HepG2 (cell line): ENCODE results near the gene MAN1A1. TPM values are rescaled to one million over a fixed set of nuclear protein-coding genes. Genes with fewer than 3 reads are reported as not detected.

Source experiments
- ATAC-seq: fragments of 200-7000 bp; cut with Tn5 transposase; 3 replicates; pipeline ENCODE4 v1.9.1; 2020; ENCODE audit warnings: mild to moderate bottlenecking, moderate library complexity
- BruUV-seq: library from RNA; stranded (reverse); fragments of 400-500 nt; replicated peaks from 2 replicates; lab custom pipeline; 2021; lab: Mats Ljungman, UMichigan
- CTCF ChIA-PET: fragments of 300-600 bp; formaldehyde crosslinking; extraction: SDS; loops from one replicate; lab custom pipeline; 2021; ENCODE audit warnings: low total read pairs, inconsistent platforms, low intra/inter-chr PET ratio; lab: Yijun Ruan, JAX
- POLR2A ChIA-PET: fragments of 350-600 bp; sonication (Branson Sonifier 250); formaldehyde crosslinking; loops from one replicate; lab custom pipeline; 2020; ENCODE audit warnings: antibody characterized with exemption, inconsistent platforms; lab: Yijun Ruan, JAX
- DNase-seq: peaks from one replicate; pipeline ENCODE4 v3.0.0-alpha.2; 2015; ENCODE audit warnings: low spot score
- FAIRE-seq: peaks from 3 replicates; lab custom pipeline; 2011; peaks lifted over from hg19 to GRCh38; lab: Jason Lieb, UNC
- H2AFZ ChIP-seq: one replicate; pipeline ENCODE4 v1.6.1; 2011; ENCODE audit warnings: low read length, inconsistent platforms
- H3K27ac ChIP-seq: fragments of 300-600 bp; 3 replicates; pipeline ENCODE4 v1.8.0; 2011; ENCODE audit warnings: mixed run types, mild to moderate bottlenecking, mixed read lengths, low read length, inconsistent platforms; ENCODE audit not compliant: insufficient read depth; ENCODE audit errors: extremely low read length
- H3K27me3 ChIP-seq, 2 experiments: fragments of 200-600 bp in 1 of 2; 2 replicates in 1 of 2; 3 replicates in 1 of 2; pipeline versions ENCODE4 v1.6.0 to v1.8.0; 2011; ENCODE audit warnings: low read length in 2 of 2, mild to moderate bottlenecking in 2 of 2, moderate library complexity in 2 of 2, inconsistent platforms in 1 of 2; ENCODE audit not compliant: insufficient read depth in 2 of 2, control insufficient read depth in 1 of 2
- H3K36me3 ChIP-seq, 2 experiments: fragments of 200-600 bp in 1 of 2; replicated peaks in 1 of 2; 2 replicates in 1 of 2; 3 replicates in 1 of 2; pipeline versions ENCODE4 v1.5.1 to v1.8.0; 2011; ENCODE audit warnings: low read length in 2 of 2, inconsistent platforms in 1 of 2; ENCODE audit not compliant: insufficient read depth in 2 of 2, control insufficient read depth in 1 of 2
- H3K4me1 ChIP-seq: 2 replicates; pipeline ENCODE4 v1.5.1; 2012; ENCODE audit warnings: low read length, inconsistent platforms; ENCODE audit not compliant: insufficient read depth
- H3K4me2 ChIP-seq: 2 replicates; pipeline ENCODE4 v1.6.0; 2011; ENCODE audit warnings: low read depth, low read length, inconsistent platforms
- H3K4me3 ChIP-seq, 3 experiments: fragments of 200-600 bp in 1 of 3; sonication (generic), shearing (Covaris generic) in 1 of 3; replicated peaks in 1 of 3; 2 replicates each; pipeline ENCODE4 v1.5.1; 2011 to 2016; ENCODE audit warnings: low read length in 3 of 3, inconsistent platforms in 2 of 3, low read depth in 2 of 3, mild to moderate bottlenecking in 2 of 3, control low read depth in 1 of 3, mixed read lengths in 1 of 3; ENCODE audit not compliant: insufficient read depth in 1 of 3
- H3K79me2 ChIP-seq: one replicate; pipeline ENCODE4 v1.6.1; 2011; ENCODE audit warnings: low read length, inconsistent platforms; ENCODE audit not compliant: insufficient read depth
- H3K9ac ChIP-seq: 2 replicates; pipeline ENCODE4 v1.6.0; 2011; ENCODE audit warnings: mild to moderate bottlenecking, low read depth, low read length, inconsistent platforms; ENCODE audit not compliant: insufficient read depth
- H3K9me3 ChIP-seq: 2 replicates; pipeline ENCODE4 v1.5.1; 2012; ENCODE audit warnings: mild to moderate bottlenecking, low read length
- H4K20me1 ChIP-seq: 2 replicates; pipeline ENCODE4 v1.6.0; 2011; ENCODE audit warnings: inconsistent platforms, mild to moderate bottlenecking, low read length, moderate library complexity; ENCODE audit not compliant: insufficient read depth
- AGO2 ChIP-seq: fragments of 200-400 bp; formaldehyde crosslinking; optimal IDR thresholded peaks from 2 replicates; pipeline ENCODE3; 2017; ENCODE audit warnings: mild to moderate bottlenecking, low read depth, low read length, moderate library complexity
- CENPBD1 ChIP-seq: sonication (generic); formaldehyde crosslinking; IDR thresholded peaks from 2 replicates; pipeline ENCODE4 v1.8.0; 2022; ENCODE audit warnings: missing genetic modification reagents, low read depth, mild to moderate bottlenecking, borderline replicate concordance
- GRHL1 ChIP-seq: sonication (generic); formaldehyde crosslinking; conservative IDR thresholded peaks from 2 replicates; pipeline ENCODE4 v1.8.0; 2022; ENCODE audit warnings: missing genetic modification reagents
- MEIS1 ChIP-seq: sonication (generic); formaldehyde crosslinking; IDR thresholded peaks from 2 replicates; pipeline ENCODE4 v1.9.0; 2021; ENCODE audit warnings: mild to moderate bottlenecking, missing genetic modification reagents, moderate library complexity, borderline replicate concordance
- MLX ChIP-seq: IDR thresholded peaks from 2 replicates; pipeline ENCODE4 v1.6.1; 2016
- NR2F6 ChIP-seq, 2 experiments: IDR thresholded peaks; 2 replicates each; pipeline ENCODE4 v1.6.1; 2016; ENCODE audit warnings: antibody characterized with exemption in 1 of 2, mild to moderate bottlenecking in 1 of 2
- POLR2AphosphoS5 ChIP-seq: IDR thresholded peaks from 2 replicates; pipeline ENCODE4 v1.6.1; 2012; ENCODE audit warnings: low read depth, low read length
- POLR2G ChIP-seq: fragments of 200-400 bp; formaldehyde crosslinking; IDR thresholded peaks from 2 replicates; pipeline ENCODE4 v1.6.1; 2018; ENCODE audit warnings: mild to moderate bottlenecking, low read depth, low read length, moderate library complexity
- RBFOX2 ChIP-seq: fragments of 200-400 bp; formaldehyde crosslinking; IDR thresholded peaks from 2 replicates; pipeline ENCODE4 v1.6.1; 2017; ENCODE audit warnings: low read depth, mild to moderate bottlenecking, low read length
- RBM22 ChIP-seq: fragments of 200-400 bp; formaldehyde crosslinking; optimal IDR thresholded peaks from 2 replicates; pipeline ENCODE3; 2017; ENCODE audit warnings: mild to moderate bottlenecking, low read length, moderate library complexity
- SATB2 ChIP-seq: sonication (generic); formaldehyde crosslinking; IDR thresholded peaks from 2 replicates; pipeline ENCODE4 v1.5.0; 2020; ENCODE audit warnings: missing genetic modification reagents
- ZBTB7A ChIP-seq: sonication (generic); formaldehyde crosslinking; IDR thresholded peaks from 2 replicates; pipeline ENCODE4 v1.8.0; 2022; ENCODE audit warnings: mild to moderate bottlenecking, missing genetic modification reagents
- ZFP36L2 ChIP-seq: sonication (generic); formaldehyde crosslinking; IDR thresholded peaks from 2 replicates; pipeline ENCODE4 v1.4.0; 2020; ENCODE audit warnings: missing genetic modification reagents
- ZNF33B ChIP-seq: sonication (generic); formaldehyde crosslinking; IDR thresholded peaks from 2 replicates; pipeline ENCODE4 v1.5.1; 2020; ENCODE audit warnings: mild to moderate bottlenecking, missing genetic modification reagents
- ZSCAN22 ChIP-seq: sonication (generic); formaldehyde crosslinking; IDR thresholded peaks from 2 replicates; pipeline ENCODE4 v1.4.0; 2020; ENCODE audit warnings: mild to moderate bottlenecking, missing genetic modification reagents
- ZSCAN25 ChIP-seq: sonication (generic); formaldehyde crosslinking; IDR thresholded peaks from 2 replicates; pipeline ENCODE4 v1.8.0; 2022; ENCODE audit warnings: mild to moderate bottlenecking, missing genetic modification reagents
- WGBS: methylation state at CpG from one replicate; pipeline ENCODE4 v1.1.6; 2017; ENCODE audit warnings: low lambda C conversion rate; 5-methylcytosine and 5-hydroxymethylcytosine counted together
- in situ Hi-C: cut with HindIII; loops from 2 replicates; pipeline ENCODE4 v1.10.0; 2017; ENCODE audit warnings: low pct_unique_long_range_greater_than_20kb; ENCODE audit not compliant: extremely low pct_ligation_motif_present
- intact Hi-C: fragments of 100-400 bp; cut with micrococcal nuclease; formaldehyde crosslinking; loops from one replicate; pipeline ENCODE4 v1.10.0; 2022; ENCODE audit not compliant: unreplicated experiment
- polyA plus RNA-seq, 8 experiments: library from polyadenylated mRNA; depleted of rRNA in 3 of 8; stranded (reverse) in 7 of 8; unstranded in 1 of 8; fragments of >200 nt; fragmentation: Illumina TruSeq in 4 of 8; extraction: Trizol in 4 of 8; gene quantifications; 2 replicates each; pipeline versions ENCODE4 v1.2.1 to v1.2.3, GENCODE V29; 2011 to 2016; ENCODE audit warnings: low read depth in 4 of 8, missing spikeins in 1 of 8, mixed read lengths in 1 of 8; ENCODE audit not compliant: insufficient read depth in 1 of 8
- total RNA-seq, 5 experiments: library from RNA; depleted of rRNA; stranded (reverse); fragments of >200 nt; fragmentation: Illumina TruSeq; extraction: Trizol; gene quantifications; 2 replicates each; pipeline ENCODE4 v1.2.3, GENCODE V29; 2016; ENCODE audit warnings: low read depth in 1 of 5

MAN1A1 gene
- total and polyA plus RNA-seq, 2 of the 13 experiments (the other 11 are each of a cell fraction or from before 2014, with no cell fraction given) = 156 to 236 TPM

GRCh38 chr6:119343167-119343566 is 6.4 kb downstream of the MAN1A1 start:
- intact Hi-C loops = no loop called here
- POLR2A ChIA-PET = no interaction called here
- 83% methylated on average over 4 of the region's 4 CpGs for WGBS

GRCh38 chr6:119342430-119342829 is 7.1 kb downstream of the MAN1A1 start:
- ChIA-PET CTCF (interaction anchor here (1.5 kb wide), 1 partner anchor 194 kb away, joined by 3 read pairs; no protein-coding TSS in a partner anchor), POLR2A (no interaction called here)
- no peak for FAIRE-seq
- Histone ChIP-seq H3K36me3 (peaks cover 6 to 65% of the 10 kb centered on the region in 2 experiments; a peak in 4 of 5 replicates), H4K20me1 (peaks cover 100% of the 10 kb centered on the region), H3K4me1 (peaks cover 81% of the 10 kb centered on the region), H3K9ac (no peak overlapping the region; the same call in 1 of the 2 replicates), H2AFZ (no peak overlapping the region), H3K4me3 (peak overlapping the region; percentile 18 to 99 (median 89); a peak in 5 of 6 replicates), H3K4me2 (peak overlapping the region; percentile 96), H3K79me2 (peaks cover 100% of the 10 kb centered on the region), H3K9me3 (no peaks in the 10 kb centered on the region), H3K27ac (no peak overlapping the region), H3K27me3 (no peaks in the 10 kb centered on the region; a peak in 1 of 5 replicates)
- no TSS peak for BruUV-seq
- WGBS = 82% methylated on average over 3 of the region's 3 CpGs
- in situ Hi-C loops = no loop called here
- no peak for ATAC-seq
- no peak for DNase-seq
- intact Hi-C loops = no loop called here
- TF ChIP-seq GRHL1 (CRISPR knock-in tag) (no peak), ZSCAN22 (CRISPR knock-in tag) (no peak), ZFP36L2 (CRISPR knock-in tag) (no peak), SATB2 (CRISPR knock-in tag) (no peak), AGO2 (peak; percentile 39), POLR2AphosphoS5 (peak; percentile 56), NR2F6 (IDR thresholded peaks at IDR 0.05) (no peak), NR2F6 (CRISPR knock-in tag; IDR thresholded peaks at IDR 0.05) (no peak), MEIS1 (no peak), ZSCAN25 (no peak), ZBTB7A (CRISPR knock-in tag) (no peak), ZNF33B (CRISPR knock-in tag) (no peak), MLX (CRISPR knock-in tag) (no peak), RBFOX2 (peak; percentile 71; the same call in 1 of the 2 replicates), RBM22 (peak; percentile 88)

More at GRCh38 chr6:119343167-119343566, 6.4 kb downstream of the MAN1A1 start:
- Histone ChIP-seq H2AFZ (no peak overlapping the region), H3K27me3 (no peaks in the 10 kb centered on the region; a peak in 1 of 5 replicates), H3K79me2 (peaks cover 100% of the 10 kb centered on the region), H3K4me2 (peak overlapping the region; percentile 96), H3K4me1 (peaks cover 73% of the 10 kb centered on the region), H3K9me3 (no peaks in the 10 kb centered on the region), H4K20me1 (peaks cover 93% of the 10 kb centered on the region), H3K9ac (peak overlapping the region; percentile 99; the same call in 1 of the 2 replicates), H3K27ac (no peak overlapping the region), H3K36me3 (peaks cover 6 to 60% of the 10 kb centered on the region in 2 experiments; a peak in 4 of 5 replicates), H3K4me3 (peak overlapping the region; percentile 14 to 99 (median 89); a peak in 5 of 6 replicates)
- TF ChIP-seq CENPBD1 (no peak), POLR2G (0 out of 2 replicates have a peak, but pooled peaks have one; percentile 3)
- DNase-seq = no peak
- CTCF ChIA-PET = interaction anchor here (1.5 kb wide), 1 partner anchor 195 kb away, joined by 3 read pairs; no protein-coding TSS in a partner anchor
- FAIRE-seq = no peak
- BruUV-seq = no TSS peak
- ATAC-seq = no peak
- in situ Hi-C loops = no loop called here
